Liver (tissue), 9 donors: ENCODE results near the gene STIM2. TPM values are rescaled to one million over a fixed set of nuclear protein-coding genes. Genes with fewer than 3 reads are reported as not detected.
A peak's percentile ranks its signal among the peaks of the same experiment; 100 is the strongest.

ENCODE experiments used
- DNase-seq: peaks from one replicate; pipeline ENCODE4 v3.0.0-alpha.2; 2017; ENCODE audit warnings: low spot score
- H3K27ac ChIP-seq, 2 donors: one replicate each; pipeline ENCODE4 v1.7.0; 2013; ENCODE audit warnings: inconsistent platforms in 2 of 2, low read length in 2 of 2, control low read depth in 1 of 2, low read depth in 1 of 2, mild to moderate bottlenecking in 1 of 2
- H3K27me3 ChIP-seq, 4 donors: one replicate each; pipeline versions ENCODE4 v1.6.1 to v1.7.0; 2013; ENCODE audit warnings: low read length in 3 of 4, inconsistent platforms in 1 of 4, mild to moderate bottlenecking in 1 of 4, moderate library complexity in 1 of 4; ENCODE audit not compliant: control insufficient read depth in 4 of 4, insufficient read depth in 4 of 4
- H3K36me3 ChIP-seq, 4 donors: one replicate each; pipeline versions ENCODE4 v1.6.1 to v1.7.0; 2013; ENCODE audit warnings: low read length in 3 of 4, mild to moderate bottlenecking in 3 of 4, low read depth in 1 of 4, moderate library complexity in 1 of 4; ENCODE audit not compliant: control insufficient read depth in 4 of 4, insufficient read depth in 3 of 4
- H3K4me1 ChIP-seq, 4 donors: one replicate each; pipeline versions ENCODE4 v1.6.1 to v1.7.0; 2013; ENCODE audit warnings: low read length in 3 of 4, mild to moderate bottlenecking in 3 of 4, moderate library complexity in 1 of 4; ENCODE audit not compliant: control insufficient read depth in 4 of 4, insufficient read depth in 4 of 4
- H3K4me3 ChIP-seq, 3 donors: one replicate each; pipeline versions ENCODE4 v1.6.1 to v1.7.0; 2013; ENCODE audit warnings: low read length in 3 of 3, control low read depth in 1 of 3, low read depth in 1 of 3, mild to moderate bottlenecking in 1 of 3
- H3K9ac ChIP-seq, 2 donors: one replicate each; pipeline ENCODE4 v1.7.0; 2013; ENCODE audit warnings: low read length in 2 of 2, mild to moderate bottlenecking in 2 of 2, moderate library complexity in 2 of 2, control low read depth in 1 of 2, low read depth in 1 of 2
- H3K9me3 ChIP-seq, 4 donors: one replicate each; pipeline versions ENCODE4 v1.6.1 to v1.7.0; 2013; ENCODE audit warnings: low read length in 3 of 4; ENCODE audit not compliant: control insufficient read depth in 4 of 4
- EGR1 ChIP-seq, 2 donors: IDR thresholded peaks; 2 replicates each; pipeline ENCODE4 v1.6.1; 2016 to 2018; ENCODE audit warnings: antibody characterized with exemption in 2 of 2, low read depth in 2 of 2
- FOXA1 ChIP-seq: IDR thresholded peaks from 2 replicates; pipeline ENCODE4 v1.6.1; 2016; ENCODE audit warnings: antibody characterized with exemption
- FOXA2 ChIP-seq: IDR thresholded peaks from 2 replicates; pipeline ENCODE4 v1.6.1; 2016; ENCODE audit warnings: antibody characterized with exemption
- GABPA ChIP-seq, 2 donors: IDR thresholded peaks in 1 of 2; conservative IDR thresholded peaks in 1 of 2; 2 replicates each; pipeline ENCODE4 v1.6.1; 2016; ENCODE audit warnings: antibody characterized with exemption in 2 of 2, mild to moderate bottlenecking in 1 of 2, moderate library complexity in 1 of 2
- HNF4A ChIP-seq, 2 donors: conservative IDR thresholded peaks; 2 replicates each; pipeline ENCODE4 v1.6.1; 2016; ENCODE audit warnings: antibody characterized with exemption in 2 of 2, mild to moderate bottlenecking in 2 of 2
- HNF4G ChIP-seq: IDR thresholded peaks from 2 replicates; pipeline ENCODE4 v1.6.1; 2016; ENCODE audit warnings: antibody characterized with exemption
- JUND ChIP-seq, 2 donors: IDR thresholded peaks; 2 replicates each; pipeline ENCODE4 v1.6.1; 2016; ENCODE audit warnings: antibody characterized with exemption in 2 of 2
- NR2F2 ChIP-seq: IDR thresholded peaks from 2 replicates; pipeline ENCODE4 v1.6.1; 2016; ENCODE audit warnings: antibody characterized with exemption
- RAD21 ChIP-seq, 2 donors: IDR thresholded peaks; 2 replicates each; pipeline ENCODE4 v1.6.1; 2016; ENCODE audit warnings: antibody characterized with exemption in 2 of 2, mild to moderate bottlenecking in 2 of 2
- RXRA ChIP-seq, 2 donors: IDR thresholded peaks; 2 replicates each; pipeline ENCODE4 v1.6.1; 2017 to 2018; ENCODE audit warnings: antibody characterized with exemption in 2 of 2, mild to moderate bottlenecking in 1 of 2
- SP1 ChIP-seq: IDR thresholded peaks from 2 replicates; pipeline ENCODE4 v1.6.1; 2018; ENCODE audit warnings: antibody characterized with exemption, mild to moderate bottlenecking
- TAF1 ChIP-seq: conservative IDR thresholded peaks from 2 replicates; pipeline ENCODE4 v1.6.1; 2016; ENCODE audit warnings: antibody characterized with exemption, mild to moderate bottlenecking
- YY1 ChIP-seq: IDR thresholded peaks from 2 replicates; pipeline ENCODE4 v1.6.1; 2016; ENCODE audit warnings: antibody characterized with exemption, mild to moderate bottlenecking
- WGBS: extraction: QIAGEN DNeasy Blood & Tissue Kit; methylation state at CpG from one replicate; pipeline ENCODE4 v1.1.7; 2013; 5-methylcytosine and 5-hydroxymethylcytosine counted together
- polyA plus RNA-seq, 2 donors: library from polyadenylated mRNA; stranded (reverse) in 1 of 2; unstranded in 1 of 2; fragments of 200-250 nt in 1 of 2; fragments of >200 nt in 1 of 2; fragmentation: Nextera tagmentation in 1 of 2; extraction: Ambion mirVana in 1 of 2; gene quantifications; one replicate each; pipeline versions ENCODE4 v1.2.1 to v1.2.3, GENCODE V29; 2013 to 2015
- total RNA-seq, 2 donors: library from RNA; depleted of rRNA; stranded (reverse); fragments of >200 nt; gene quantifications; one replicate each; pipeline ENCODE4 v1.2.3, GENCODE V29; 2014
- TF ChIP-seq, protein P1 (sequence below): IDR thresholded peaks from 2 replicates; pipeline ENCODE4 v1.6.1; 2016; ENCODE audit warnings: antibody characterized with exemption
- TF ChIP-seq, protein P2 (sequence below): fragments of 150-350 bp; IDR thresholded peaks from 2 replicates; pipeline ENCODE4 v1.5.1; 2017; ENCODE audit warnings: improper control_type of control experiment, low read depth, low read length; ENCODE audit not compliant: missing input control
- TF ChIP-seq, protein P3 (sequence below): IDR thresholded peaks from 2 replicates; pipeline ENCODE4 v1.6.1; 2016; ENCODE audit warnings: antibody characterized with exemption
- TF ChIP-seq, protein P4 (sequence below): IDR thresholded peaks from 2 replicates; pipeline ENCODE4 v1.6.1; 2016; ENCODE audit warnings: antibody characterized with exemption
- donor health status: healthy.
- donor health status: healthy.
- donor health status: healthy.
- donor health status: healthy.
- donor health status: healthy.

STIM2 gene
- total and polyA plus RNA-seq, 4 donors = 5.4 to 11.1 (median 6.9) TPM

DNA sequence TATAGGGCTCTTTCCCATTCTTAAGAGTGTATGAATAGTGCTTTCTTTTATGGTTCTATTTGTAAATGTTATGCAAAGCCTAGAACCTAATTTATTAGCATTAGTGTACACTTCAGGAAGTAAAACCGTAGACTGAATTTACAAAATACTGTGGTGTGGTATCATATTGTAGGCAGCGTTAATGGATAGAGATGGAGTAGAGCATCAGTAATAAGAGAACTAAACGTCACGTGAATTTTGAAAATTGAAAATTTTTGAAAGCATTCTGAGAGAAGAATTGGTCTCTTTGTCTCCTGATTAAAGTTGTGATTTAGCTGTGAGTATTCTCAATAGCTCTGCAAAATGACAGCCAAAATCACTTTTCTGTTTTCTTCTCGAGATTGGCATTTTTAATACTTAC, 2.9 kb downstream of the STIM2 start (continued):
- TF ChIP-seq, protein P1, sequence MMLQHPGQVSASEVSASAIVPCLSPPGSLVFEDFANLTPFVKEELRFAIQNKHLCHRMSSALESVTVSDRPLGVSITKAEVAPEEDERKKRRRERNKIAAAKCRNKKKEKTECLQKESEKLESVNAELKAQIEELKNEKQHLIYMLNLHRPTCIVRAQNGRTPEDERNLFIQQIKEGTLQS = no peak
- TF ChIP-seq FOXA2 (no peak), YY1 (no peak), RXRA (IDR thresholded peaks at IDR 0.05) (no peak), HNF4A (conservative IDR thresholded peaks at IDR 0.05) (no peak)

DNA sequence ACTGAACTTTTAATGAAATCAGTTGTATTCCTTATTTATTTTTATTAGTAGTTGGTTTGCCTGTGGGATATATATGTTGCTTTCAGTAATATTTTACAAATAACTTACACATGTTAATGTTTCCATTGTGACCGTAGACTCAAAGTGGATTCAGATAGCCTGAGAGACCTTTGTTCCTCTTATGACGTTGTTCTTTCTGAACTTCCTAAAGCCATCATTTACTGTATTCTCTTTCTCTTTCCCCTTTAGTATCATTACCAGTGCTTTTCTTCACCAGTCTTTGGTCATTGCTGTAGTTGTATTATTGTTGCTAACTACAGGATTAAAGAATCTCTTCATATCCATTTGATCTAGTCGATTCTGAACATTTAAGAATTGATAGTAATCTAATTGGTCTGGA, 4.3 kb downstream of the STIM2 start:
- Histone ChIP-seq H3K4me1 (peaks cover 1 to 38% (median 8%) of the 10 kb centered on the region in 4 donors), H3K4me3 (no peak overlapping the region), H3K27me3 (no peaks in the 10 kb centered on the region), H3K36me3 (no peaks in the 10 kb centered on the region), H3K27ac (peak overlapping the region; percentile 48 to 63), H3K9me3 (no peaks in the 10 kb centered on the region), H3K9ac (no peak overlapping the region)
- no peak for DNase-seq
- no peak for TF ChIP-seq HNF4G
- TF ChIP-seq, protein P1 = no peak
- TF ChIP-seq EGR1 (IDR thresholded peaks at IDR 0.05; ENCODE audit: low read depth in 2 of 2) = no peak
- no peak for TF ChIP-seq RAD21 (IDR thresholded peaks at IDR 0.05)
- no peak for TF ChIP-seq HNF4A (conservative IDR thresholded peaks at IDR 0.05)
- TF ChIP-seq TAF1 = no peak
- TF ChIP-seq JUND (IDR thresholded peaks at IDR 0.05) = no peak
- no peak for TF ChIP-seq YY1
- TF ChIP-seq GABPA (IDR thresholded peaks at IDR 0.05 in 1 of 2, conservative IDR thresholded peaks at IDR 0.05 in 1 of 2) = no peak
- TF ChIP-seq, protein P2, sequence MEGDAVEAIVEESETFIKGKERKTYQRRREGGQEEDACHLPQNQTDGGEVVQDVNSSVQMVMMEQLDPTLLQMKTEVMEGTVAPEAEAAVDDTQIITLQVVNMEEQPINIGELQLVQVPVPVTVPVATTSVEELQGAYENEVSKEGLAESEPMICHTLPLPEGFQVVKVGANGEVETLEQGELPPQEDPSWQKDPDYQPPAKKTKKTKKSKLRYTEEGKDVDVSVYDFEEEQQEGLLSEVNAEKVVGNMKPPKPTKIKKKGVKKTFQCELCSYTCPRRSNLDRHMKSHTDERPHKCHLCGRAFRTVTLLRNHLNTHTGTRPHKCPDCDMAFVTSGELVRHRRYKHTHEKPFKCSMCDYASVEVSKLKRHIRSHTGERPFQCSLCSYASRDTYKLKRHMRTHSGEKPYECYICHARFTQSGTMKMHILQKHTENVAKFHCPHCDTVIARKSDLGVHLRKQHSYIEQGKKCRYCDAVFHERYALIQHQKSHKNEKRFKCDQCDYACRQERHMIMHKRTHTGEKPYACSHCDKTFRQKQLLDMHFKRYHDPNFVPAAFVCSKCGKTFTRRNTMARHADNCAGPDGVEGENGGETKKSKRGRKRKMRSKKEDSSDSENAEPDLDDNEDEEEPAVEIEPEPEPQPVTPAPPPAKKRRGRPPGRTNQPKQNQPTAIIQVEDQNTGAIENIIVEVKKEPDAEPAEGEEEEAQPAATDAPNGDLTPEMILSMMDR = no peak
- TF ChIP-seq, protein P3, sequence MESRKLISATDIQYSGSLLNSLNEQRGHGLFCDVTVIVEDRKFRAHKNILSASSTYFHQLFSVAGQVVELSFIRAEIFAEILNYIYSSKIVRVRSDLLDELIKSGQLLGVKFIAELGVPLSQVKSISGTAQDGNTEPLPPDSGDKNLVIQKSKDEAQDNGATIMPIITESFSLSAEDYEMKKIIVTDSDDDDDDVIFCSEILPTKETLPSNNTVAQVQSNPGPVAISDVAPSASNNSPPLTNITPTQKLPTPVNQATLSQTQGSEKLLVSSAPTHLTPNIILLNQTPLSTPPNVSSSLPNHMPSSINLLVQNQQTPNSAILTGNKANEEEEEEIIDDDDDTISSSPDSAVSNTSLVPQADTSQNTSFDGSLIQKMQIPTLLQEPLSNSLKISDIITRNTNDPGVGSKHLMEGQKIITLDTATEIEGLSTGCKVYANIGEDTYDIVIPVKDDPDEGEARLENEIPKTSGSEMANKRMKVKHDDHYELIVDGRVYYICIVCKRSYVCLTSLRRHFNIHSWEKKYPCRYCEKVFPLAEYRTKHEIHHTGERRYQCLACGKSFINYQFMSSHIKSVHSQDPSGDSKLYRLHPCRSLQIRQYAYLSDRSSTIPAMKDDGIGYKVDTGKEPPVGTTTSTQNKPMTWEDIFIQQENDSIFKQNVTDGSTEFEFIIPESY = no peak
- WGBS = 54% methylated on average over 3 of the region's 3 CpGs

DNA sequence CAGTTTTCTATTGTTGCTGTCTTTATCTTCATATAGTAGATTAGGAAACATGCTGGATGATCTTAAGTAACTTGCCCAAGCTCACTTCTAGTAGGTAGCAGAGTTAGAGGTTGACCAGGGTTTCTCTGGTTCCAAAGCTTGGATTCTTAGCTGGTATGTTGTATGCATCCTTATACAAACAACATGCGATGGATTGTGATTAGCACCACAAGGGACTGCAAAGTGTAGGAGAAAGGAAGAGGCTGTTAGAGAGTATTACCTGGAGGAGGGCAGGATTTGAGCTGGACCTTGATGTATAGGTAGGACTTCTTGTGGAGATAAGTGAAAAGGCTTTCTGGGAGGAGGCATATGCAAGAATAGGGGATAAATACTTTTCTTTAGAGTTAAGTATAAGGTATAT, 5.6 kb downstream of the STIM2 start:
- H3K4me1 ChIP-seq = peaks cover 1 to 35% (median 7%) of the 10 kb centered on the region in 4 donors
- TF ChIP-seq HNF4G (no peak), FOXA1 (no peak), RAD21 (IDR thresholded peaks at IDR 0.05) (no peak), SP1 (no peak), EGR1 (IDR thresholded peaks at IDR 0.05; ENCODE audit: low read depth in 2 of 2) (no peak), JUND (IDR thresholded peaks at IDR 0.05) (no peak), GABPA (IDR thresholded peaks at IDR 0.05 in 1 of 2, conservative IDR thresholded peaks at IDR 0.05 in 1 of 2) (no peak), RXRA (IDR thresholded peaks at IDR 0.05) (no peak), NR2F2 (no peak), HNF4A (conservative IDR thresholded peaks at IDR 0.05) (no peak), FOXA2 (no peak), TAF1 (no peak)
- TF ChIP-seq, protein P1 = no peak
- TF ChIP-seq, protein P3 = no peak
- TF ChIP-seq, protein P2 = no peak
- TF ChIP-seq, protein P4, sequence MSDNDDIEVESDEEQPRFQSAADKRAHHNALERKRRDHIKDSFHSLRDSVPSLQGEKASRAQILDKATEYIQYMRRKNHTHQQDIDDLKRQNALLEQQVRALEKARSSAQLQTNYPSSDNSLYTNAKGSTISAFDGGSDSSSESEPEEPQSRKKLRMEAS = no peak

More for the DNA sequence above, 5.6 kb downstream of the STIM2 start:
- DNase-seq = no peak
- H3K36me3 ChIP-seq = no peaks in the 10 kb centered on the region
- H3K4me3 ChIP-seq = no peak overlapping the region
- H3K9ac ChIP-seq = no peak overlapping the region
- no peaks in the 10 kb centered on the region for H3K9me3 ChIP-seq
- no peaks in the 10 kb centered on the region for H3K27me3 ChIP-seq
- 97% methylated on average over 1 of the region's 1 CpG for WGBS
- no peak overlapping the region for H3K27ac ChIP-seq
